NB4 (cell line): ENCODE results near the gene TADA2B.
"Not testable (repeated sequence)": the region's sequence is repeated elsewhere in the genome, so short reads cannot be mapped to it uniquely, and the experiment has no call there.

Source experiments
- DNase-seq: peaks from one replicate; pipeline ENCODE4 v3.0.0; 2010; ENCODE audit warnings: low read depth
- H3K4me3 ChIP-seq: one replicate; pipeline ENCODE4 v1.5.1; 2011; ENCODE audit warnings: mild to moderate bottlenecking, low read depth, low read length, moderate library complexity
- CTCF ChIP-seq: IDR thresholded peaks from one replicate; pipeline ENCODE4 v1.5.1; 2012; ENCODE audit warnings: low read depth, low read length
- MAX ChIP-seq: IDR thresholded peaks from 2 replicates; pipeline ENCODE4 v1.6.1; 2011; ENCODE audit warnings: low read depth, low read length
- MYC ChIP-seq: IDR thresholded peaks from 2 replicates; pipeline ENCODE4 v1.6.1; 2011; ENCODE audit warnings: low read depth, low read length
- POLR2A ChIP-seq: IDR thresholded peaks from 2 replicates; pipeline ENCODE4 v1.6.1; 2011; ENCODE audit warnings: mild to moderate bottlenecking; ENCODE audit not compliant: insufficient read length; ENCODE audit errors: extremely low read depth

Gene TADA2B

GRCh38 chr4:7095611-7096155 is 52.5 kb downstream of the TADA2B start:
- no peak overlapping the region for H3K4me3 ChIP-seq
- DNase-seq, result no peak
- TF ChIP-seq CTCF (no peak), POLR2A (no peak), MYC (no peak), MAX (no peak)

GRCh38 chr4:7096236-7096635 is 53.1 kb downstream of the TADA2B start:
- TF ChIP-seq MAX, result no peak
- no peak for TF ChIP-seq POLR2A
- no peak for TF ChIP-seq MYC
- no peak for TF ChIP-seq CTCF

DNA sequence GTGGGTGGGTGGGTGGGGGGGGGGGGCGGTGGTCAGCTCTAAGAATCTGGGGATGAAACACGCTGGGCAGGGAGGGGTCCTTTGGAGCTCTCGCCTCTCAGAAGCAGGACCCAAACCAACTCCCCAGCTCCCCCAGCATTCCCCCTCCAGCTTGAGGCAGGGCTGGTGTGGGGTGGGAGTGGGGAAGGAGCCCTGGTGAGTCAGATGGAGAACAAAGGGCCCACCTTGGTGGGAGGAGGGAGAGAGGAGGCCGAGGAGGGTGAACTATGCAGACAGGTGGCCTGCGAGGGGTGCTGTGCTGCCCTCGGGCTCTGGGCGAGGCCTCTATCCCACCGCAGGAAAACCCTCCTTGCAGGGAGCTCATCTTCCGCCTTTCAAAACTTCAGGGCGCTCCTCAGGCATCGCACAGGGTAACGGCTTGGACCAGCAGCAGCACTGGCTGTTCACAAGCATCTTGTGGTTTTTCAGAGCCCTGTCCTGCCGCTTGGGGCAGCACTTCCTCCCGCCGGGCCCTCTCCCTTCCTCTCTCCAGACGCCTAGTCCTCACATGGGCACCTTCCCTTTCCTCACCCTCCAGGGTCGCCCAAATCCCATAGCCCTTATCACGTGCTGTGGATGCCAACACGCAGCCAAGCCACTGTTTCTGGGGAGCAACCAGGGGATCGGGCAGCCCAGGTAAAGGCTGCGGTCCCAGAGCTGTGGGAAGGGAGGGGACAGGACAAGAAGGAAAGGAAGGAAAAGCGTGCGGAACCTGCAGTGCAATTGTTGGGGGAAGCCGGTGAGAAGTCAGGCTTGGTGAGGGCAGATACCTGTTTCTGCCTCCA is 58.7 kb downstream of the TADA2B start:
- DNase-seq, result peak; percentile 89
- no peak overlapping the region for H3K4me3 ChIP-seq
- TF ChIP-seq CTCF, result peak; percentile 96
- TF ChIP-seq MAX, result no peak
- TF ChIP-seq POLR2A, result no peak
- peak; percentile 45; the same call in 1 of the 2 replicates for TF ChIP-seq MYC

More at GRCh38 chr4:7096236-7096635, 53.1 kb downstream of the TADA2B start:
- H3K4me3 ChIP-seq, result no peak overlapping the region
- DNase-seq, result no peak

- peak overlapping the region; percentile 77 for H3K4me3 ChIP-seq
- DNase-seq, result not testable (repeated sequence)
Measured at GRCh38 chr4:7102516-7102909, 59.3 kb downstream of the TADA2B start.

DNA sequence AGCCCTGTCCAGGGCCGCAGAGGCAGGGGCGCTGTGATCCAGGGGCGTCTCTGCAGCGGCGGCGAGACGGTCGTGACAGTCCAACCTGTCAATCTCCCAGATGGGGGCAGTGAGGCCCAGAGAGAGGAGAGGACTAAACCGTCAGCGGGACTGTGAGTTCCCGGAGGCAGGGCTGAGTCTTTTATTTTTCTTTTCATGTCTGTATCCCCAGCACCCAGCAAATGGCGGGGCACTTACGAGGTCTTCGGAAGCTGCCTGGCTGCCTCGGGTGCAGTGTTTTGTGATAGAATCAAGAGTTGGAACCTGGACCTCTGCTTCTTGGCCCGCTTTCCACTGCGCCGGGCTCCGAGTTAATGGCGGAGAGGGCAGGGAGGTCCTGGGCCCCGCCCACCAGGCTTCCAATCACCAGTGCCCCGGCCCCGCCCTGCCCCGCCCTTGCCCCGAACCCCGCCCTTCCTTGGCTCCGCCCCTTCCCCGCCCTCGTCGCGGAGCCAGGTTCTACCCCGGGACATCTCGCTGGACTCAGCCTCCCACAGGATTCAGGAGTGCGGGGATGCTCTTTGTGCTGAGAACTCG is 59.9 kb downstream of the TADA2B start:
- peak overlapping the region; percentile 77 for H3K4me3 ChIP-seq
- peak; percentile 87 for DNase-seq
- TF ChIP-seq POLR2A (peak; percentile 61), MAX (no peak)

DNA sequence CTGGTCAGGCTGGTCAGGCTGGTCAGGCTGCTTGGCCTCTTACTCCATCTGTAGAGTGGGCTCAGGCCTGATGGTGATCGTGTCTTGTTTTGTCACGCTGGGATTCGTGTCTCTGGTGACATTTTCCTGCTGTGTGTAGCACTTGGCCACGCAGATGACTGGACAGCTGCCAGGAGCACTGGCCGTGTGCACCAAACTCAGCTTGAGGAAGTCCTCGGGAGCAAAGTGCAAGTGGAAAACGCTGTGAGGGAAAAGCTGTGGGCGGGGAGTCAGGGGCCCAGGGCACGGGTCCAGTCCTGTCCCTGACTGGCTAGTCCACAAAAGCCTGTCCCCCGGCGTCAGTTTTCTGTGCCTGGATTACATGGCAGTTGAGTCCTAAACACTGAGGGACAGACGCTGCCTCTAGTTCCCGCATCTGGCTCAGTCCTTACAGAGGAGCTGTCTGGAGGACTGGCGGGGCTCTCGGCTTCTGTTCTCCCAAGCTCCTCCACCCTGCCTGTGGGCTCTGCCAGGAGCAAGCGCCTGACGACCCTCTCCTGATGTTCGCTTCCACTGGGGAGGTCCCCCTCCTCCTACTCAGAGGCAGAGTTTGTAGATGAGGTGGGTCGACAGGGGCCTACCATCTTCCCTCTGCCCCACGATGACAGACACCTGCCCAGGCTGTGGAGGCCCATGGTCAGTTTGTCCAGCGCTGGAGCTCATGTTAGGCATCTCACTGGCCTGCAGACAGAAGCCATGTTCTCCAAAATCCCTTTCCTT is 60.6 kb downstream of the TADA2B start:
- H3K4me3 ChIP-seq, result no peak overlapping the region
- no peak for TF ChIP-seq MYC
- no peak for TF ChIP-seq MAX
- TF ChIP-seq CTCF, result no peak
- TF ChIP-seq POLR2A, result no peak
- DNase-seq, result no peak
